BLaER1 treated with 17β-estradiol and CSF1 and Interleukin-3, amounts not matched to agents 10 nM and 100 nM (cell line): ENCODE data around the gene HDGFL1.

Experiments used
- H3K27ac ChIP-seq, 11 experiments: shearing (Covaris generic); formaldehyde crosslinking; 2 replicates each; pipeline ENCODE4 v1.8.1; 2022
- H3K27me3 ChIP-seq, 11 experiments: shearing (Covaris generic); formaldehyde crosslinking; 2 replicates each; pipeline ENCODE4 v1.8.1; 2022
- H3K36me3 ChIP-seq, 11 experiments: shearing (Covaris generic); formaldehyde crosslinking; 2 replicates each; pipeline ENCODE4 v1.8.1; 2022
- H3K4me1 ChIP-seq, 10 experiments: shearing (Covaris generic); formaldehyde crosslinking; 2 replicates each; pipeline ENCODE4 v1.8.1; 2022
- H3K4me2 ChIP-seq, 11 experiments: shearing (Covaris generic); formaldehyde crosslinking; 2 replicates each; pipeline ENCODE4 v1.8.1; 2022
- H3K4me3 ChIP-seq, 10 experiments: shearing (Covaris generic); formaldehyde crosslinking; 2 replicates each; pipeline ENCODE4 v1.8.1; 2022
- H3K9ac ChIP-seq, 11 experiments: shearing (Covaris generic); formaldehyde crosslinking; 2 replicates each; pipeline ENCODE4 v1.8.1; 2022
- H3K9me3 ChIP-seq, 11 experiments: shearing (Covaris generic); formaldehyde crosslinking; replicated peaks in 1 of 11; 2 replicates each; pipeline ENCODE4 v1.8.1; 2022
- H4K20me1 ChIP-seq, 11 experiments: shearing (Covaris generic); formaldehyde crosslinking; 2 replicates each; pipeline ENCODE4 v1.8.1; 2022
- Cebpa-rat ChIP-seq, 11 experiments: shearing (Covaris generic); IDR thresholded peaks; 2 replicates each; pipeline ENCODE4 v1.8.1; 2022

HDGFL1 gene

GRCh38 chr6:22582417-22583205, 13.2 kb downstream of the HDGFL1 start:
- no peaks in the 10 kb centered on the region for H3K27me3 ChIP-seq
- TF ChIP-seq Cebpa-rat (IDR thresholded peaks at IDR 0.05): no peak
- H3K9ac ChIP-seq: no peak overlapping the region
- H3K36me3 ChIP-seq: no peaks in the 10 kb centered on the region
- H4K20me1 ChIP-seq: no peaks in the 10 kb centered on the region
- no peak overlapping the region for H3K27ac ChIP-seq
- no peaks in the 10 kb centered on the region for H3K9me3 ChIP-seq
- no peak overlapping the region for H3K4me3 ChIP-seq
- no peaks in the 10 kb centered on the region for H3K4me1 ChIP-seq
- no peak overlapping the region for H3K4me2 ChIP-seq

DNA sequence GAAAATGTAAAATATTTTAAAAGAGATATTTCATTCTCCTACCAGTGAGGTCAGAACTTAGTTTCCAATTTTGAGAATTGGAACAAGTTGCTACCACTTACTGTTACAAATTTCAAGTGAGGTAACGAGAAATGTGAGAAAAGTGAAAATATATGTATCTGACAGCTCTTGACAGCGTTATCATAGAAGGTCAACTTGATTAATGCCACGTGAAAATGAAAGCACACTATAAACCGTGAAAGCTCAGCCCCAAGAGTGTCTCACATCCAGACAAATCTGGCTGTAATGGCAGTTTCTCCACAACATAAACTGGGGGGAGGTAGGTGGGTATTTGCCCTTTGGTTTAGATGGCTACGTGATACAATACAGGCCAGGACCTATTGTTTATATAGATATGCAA, 13.9 kb downstream of the HDGFL1 start:
- Histone ChIP-seq H3K4me3 (no peak overlapping the region), H3K27ac (no peak overlapping the region), H3K4me1 (no peaks in the 10 kb centered on the region), H3K27me3 (no peaks in the 10 kb centered on the region), H3K9ac (no peak overlapping the region), H3K36me3 (no peaks in the 10 kb centered on the region), H3K4me2 (no peak overlapping the region), H4K20me1 (no peaks in the 10 kb centered on the region), H3K9me3 (no peaks in the 10 kb centered on the region)
- no peak for TF ChIP-seq Cebpa-rat (IDR thresholded peaks at IDR 0.05)

DNA sequence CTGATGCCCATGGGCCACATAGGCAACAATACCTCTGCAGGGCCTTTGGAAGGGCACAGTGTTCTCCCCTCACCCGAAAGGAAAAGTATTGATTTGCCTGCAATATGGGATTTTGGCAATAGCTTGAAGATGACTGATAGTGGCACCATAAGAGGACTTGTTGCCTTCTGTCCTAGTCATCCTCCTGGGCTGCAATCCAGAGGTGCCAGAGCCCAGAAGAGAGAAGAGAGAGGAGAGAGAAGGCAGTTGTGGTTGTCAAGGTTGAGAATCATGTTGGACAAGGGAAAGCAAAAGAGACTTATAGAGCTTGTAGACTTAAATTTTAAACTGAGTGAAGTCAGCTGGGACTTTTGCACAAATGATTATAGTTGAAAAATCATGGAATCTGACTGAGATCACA, 14.6 kb downstream of the HDGFL1 start:
- Histone ChIP-seq H3K9ac (no peak overlapping the region), H3K4me3 (no peak overlapping the region), H3K9me3 (no peaks in the 10 kb centered on the region), H3K4me2 (no peak overlapping the region), H3K27ac (no peak overlapping the region), H3K27me3 (no peaks in the 10 kb centered on the region), H3K4me1 (no peaks in the 10 kb centered on the region), H3K36me3 (no peaks in the 10 kb centered on the region), H4K20me1 (no peaks in the 10 kb centered on the region)
- no peak for TF ChIP-seq Cebpa-rat (IDR thresholded peaks at IDR 0.05)

DNA sequence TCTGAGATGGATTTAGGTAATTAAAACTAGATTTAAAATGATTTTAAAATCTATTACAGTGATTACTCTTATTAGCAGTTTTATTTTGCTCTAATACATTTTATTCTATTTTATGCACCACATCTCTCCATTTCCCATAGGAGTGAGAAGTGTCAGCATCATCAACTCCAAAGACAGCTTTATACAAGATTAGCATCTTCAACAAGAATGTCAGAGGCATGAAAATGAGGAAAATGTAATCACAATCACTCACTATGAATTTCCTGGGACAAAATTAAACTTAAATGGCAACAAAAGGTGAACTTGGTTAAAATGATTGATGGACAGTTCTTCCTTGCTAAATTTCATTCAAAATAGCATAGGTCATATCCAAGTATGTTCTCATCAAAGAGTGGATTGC, 19.8 kb downstream of the HDGFL1 start:
- no peak for TF ChIP-seq Cebpa-rat (IDR thresholded peaks at IDR 0.05)
- no peaks in the 10 kb centered on the region for H3K27me3 ChIP-seq
- no peak overlapping the region for H3K27ac ChIP-seq
- no peak overlapping the region for H3K4me2 ChIP-seq
- H3K9ac ChIP-seq: no peak overlapping the region
- no peaks in the 10 kb centered on the region for H3K9me3 ChIP-seq
- no peaks in the 10 kb centered on the region for H4K20me1 ChIP-seq
- H3K4me1 ChIP-seq: no peaks in the 10 kb centered on the region
- no peak overlapping the region for H3K4me3 ChIP-seq
- no peaks in the 10 kb centered on the region for H3K36me3 ChIP-seq

DNA sequence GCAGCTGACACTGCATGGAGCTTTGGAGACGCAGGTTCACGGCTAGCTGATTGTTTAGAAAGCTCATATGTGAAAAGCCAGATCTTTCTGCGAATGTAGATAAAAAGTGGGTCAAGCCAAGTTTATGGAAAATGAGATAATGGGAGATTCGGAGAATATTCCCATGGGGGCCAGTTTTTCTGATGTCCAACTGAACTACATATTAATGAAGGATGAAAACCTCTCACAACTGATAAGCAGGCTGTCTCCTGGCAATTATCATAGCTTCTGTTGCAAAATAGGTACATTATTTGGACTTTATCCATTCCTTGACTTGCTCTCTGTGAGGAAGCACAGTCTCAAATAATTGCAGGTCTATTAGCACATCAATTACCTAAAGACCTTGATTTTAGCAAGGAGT, 21.1 kb downstream of the HDGFL1 start:
- no peaks in the 10 kb centered on the region for H3K4me1 ChIP-seq
- no peak overlapping the region for H3K27ac ChIP-seq
- H3K27me3 ChIP-seq: no peaks in the 10 kb centered on the region

GRCh38 chr6:22593895-22594294, 24.5 kb downstream of the HDGFL1 start:
- Histone ChIP-seq H4K20me1 (no peaks in the 10 kb centered on the region), H3K4me1 (peaks cover 0 to 10% (median 3%) of the 10 kb centered on the region in 10 experiments; a peak in 10 of 20 replicates), H3K36me3 (no peaks in the 10 kb centered on the region), H3K4me3 (no peak overlapping the region), H3K4me2 (no peak overlapping the region), H3K9ac (no peak overlapping the region), H3K9me3 (no peaks in the 10 kb centered on the region), H3K27ac (no peak overlapping the region), H3K27me3 (no peaks in the 10 kb centered on the region)
- TF ChIP-seq Cebpa-rat (IDR thresholded peaks at IDR 0.05): no peak

More for the DNA sequence above, 21.1 kb downstream of the HDGFL1 start:
- H3K9ac ChIP-seq: no peak overlapping the region
- no peaks in the 10 kb centered on the region for H3K9me3 ChIP-seq
- no peak overlapping the region for H3K4me3 ChIP-seq
- no peaks in the 10 kb centered on the region for H3K36me3 ChIP-seq
- no peak for TF ChIP-seq Cebpa-rat (IDR thresholded peaks at IDR 0.05)
- H4K20me1 ChIP-seq: no peaks in the 10 kb centered on the region
- H3K4me2 ChIP-seq: no peak overlapping the region

DNA sequence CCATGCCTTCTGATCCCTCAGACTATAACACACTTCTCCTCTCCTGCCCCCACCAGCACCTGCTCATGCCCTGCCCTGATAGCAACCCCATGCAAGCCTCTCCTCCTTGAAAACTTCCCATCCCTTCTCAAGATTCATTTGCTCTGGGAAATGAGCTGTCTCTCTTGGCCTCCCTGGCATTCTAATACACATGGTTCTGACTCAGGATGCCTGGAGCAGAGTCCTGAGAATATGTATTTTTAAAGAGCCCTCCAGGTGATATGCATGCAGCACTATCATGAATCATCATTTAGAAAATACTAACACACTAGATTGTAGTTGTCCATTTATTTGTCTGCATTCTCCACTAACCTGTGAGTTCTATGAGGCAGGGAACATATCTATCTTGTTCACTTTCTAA, 26.6 kb downstream of the HDGFL1 start:
- Histone ChIP-seq H3K27me3 (no peaks in the 10 kb centered on the region), H3K9ac (no peak overlapping the region), H3K4me1 (peaks cover 0 to 10% (median 3%) of the 10 kb centered on the region in 10 experiments; a peak in 10 of 20 replicates), H3K4me2 (no peak overlapping the region), H3K36me3 (no peaks in the 10 kb centered on the region), H3K27ac (no peak overlapping the region), H3K4me3 (no peak overlapping the region), H3K9me3 (peaks cover 0 to 6% (median under 1%) of the 10 kb centered on the region in 11 experiments; a peak in 5 of 22 replicates), H4K20me1 (no peaks in the 10 kb centered on the region)
- no peak for TF ChIP-seq Cebpa-rat (IDR thresholded peaks at IDR 0.05)

DNA sequence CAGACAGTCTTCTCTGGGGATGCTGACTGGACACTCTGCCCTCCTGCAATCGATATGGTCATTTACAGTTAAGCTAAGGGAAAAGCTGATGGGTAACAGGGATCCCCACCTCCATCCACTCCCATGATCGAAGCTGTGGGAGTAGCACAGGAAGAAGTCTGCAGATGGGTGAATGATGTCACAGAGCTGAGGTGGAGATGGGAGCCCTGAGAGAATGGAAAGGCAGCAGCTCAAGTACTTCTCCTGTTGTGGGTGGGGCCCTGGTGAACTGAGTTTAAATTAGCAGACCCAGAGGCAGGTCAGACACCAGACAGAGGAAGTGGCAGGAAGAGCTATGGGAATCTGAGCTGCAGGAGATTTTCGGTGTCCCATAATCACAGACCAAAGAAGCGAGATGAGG, 29.0 kb downstream of the HDGFL1 start:
- peaks cover 0 to 11% (median 6%) of the 10 kb centered on the region in 11 experiments; a peak in 13 of 22 replicates for H3K9me3 ChIP-seq
- TF ChIP-seq Cebpa-rat (IDR thresholded peaks at IDR 0.05): no peak
- no peaks in the 10 kb centered on the region for H3K27me3 ChIP-seq
- no peaks in the 10 kb centered on the region for H3K36me3 ChIP-seq
- no peak overlapping the region for H3K9ac ChIP-seq
- H3K4me1 ChIP-seq: peaks cover 0 to 10% (median 3%) of the 10 kb centered on the region in 10 experiments; a peak in 10 of 20 replicates
- no peak overlapping the region for H3K4me3 ChIP-seq
- peak overlapping the region in 5 of 11 experiments; percentile 22 to 45 (median 42); a peak in 6 of 22 replicates for H3K4me2 ChIP-seq
- no peaks in the 10 kb centered on the region for H4K20me1 ChIP-seq
- no peak overlapping the region for H3K27ac ChIP-seq

DNA sequence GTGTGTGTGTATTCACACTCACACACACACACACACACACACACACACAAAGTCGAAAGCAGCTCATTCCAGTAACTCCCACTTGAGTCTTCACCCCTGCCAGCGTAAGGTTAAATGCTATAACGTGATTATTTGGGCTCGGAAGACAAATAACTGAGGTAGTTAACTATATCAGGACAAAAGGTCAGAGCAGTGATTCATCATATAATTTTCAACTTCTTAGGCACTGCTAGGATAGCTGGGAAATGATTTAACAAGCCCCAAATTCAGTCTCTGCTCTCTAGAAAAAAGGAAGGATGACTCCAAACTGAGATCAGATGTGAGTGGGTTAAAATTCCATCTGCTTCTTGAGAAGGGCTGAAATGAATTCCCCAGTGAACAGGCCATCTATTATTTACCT, 30.7 kb downstream of the HDGFL1 start:
- Histone ChIP-seq H3K4me2 (no peak overlapping the region), H3K4me3 (no peak overlapping the region), H3K27ac (no peak overlapping the region), H3K27me3 (no peaks in the 10 kb centered on the region), H4K20me1 (no peaks in the 10 kb centered on the region), H3K9me3 (peaks cover 0 to 11% (median 6%) of the 10 kb centered on the region in 11 experiments; a peak in 13 of 22 replicates), H3K36me3 (no peaks in the 10 kb centered on the region), H3K4me1 (peaks cover 0 to 10% (median 3%) of the 10 kb centered on the region in 10 experiments; a peak in 10 of 20 replicates), H3K9ac (no peak overlapping the region)
- TF ChIP-seq Cebpa-rat (IDR thresholded peaks at IDR 0.05): no peak

- Histone ChIP-seq H3K27ac (no peak overlapping the region), H3K36me3 (no peaks in the 10 kb centered on the region), H3K9ac (no peak overlapping the region), H3K4me2 (no peak overlapping the region), H3K4me1 (peaks cover 0 to 10% (median 3%) of the 10 kb centered on the region in 10 experiments; a peak in 10 of 20 replicates), H3K27me3 (no peaks in the 10 kb centered on the region), H3K9me3 (peaks cover 0 to 11% (median 6%) of the 10 kb centered on the region in 11 experiments; a peak in 13 of 22 replicates), H4K20me1 (no peaks in the 10 kb centered on the region), H3K4me3 (no peak overlapping the region)
- TF ChIP-seq Cebpa-rat (IDR thresholded peaks at IDR 0.05): no peak
Observed at GRCh38 chr6:22601984-22602383, 32.6 kb downstream of the HDGFL1 start.
